ENCODE measurements around the gene ABHD15. TPM values are rescaled to one million over a fixed set of nuclear protein-coding genes. Genes with fewer than 3 reads are reported as not detected.

ABHD15 gene
- total RNA-seq, 4 donors from 2014 or later, result 19.0 to 41.2 (median 32.2) TPM

GRCh38 chr17:29544066-29544465, 22.8 kb downstream of the ABHD15 start:
- no peaks in the 10 kb centered on the region for H3K9me3 ChIP-seq
- no peak for TF ChIP-seq CTCF (IDR thresholded peaks at IDR 0.05)
- no peak for TF ChIP-seq POLR2A (IDR thresholded peaks at IDR 0.05)
- H3K4me3 ChIP-seq, result no peak overlapping the region
- no peaks in the 10 kb centered on the region for H3K27me3 ChIP-seq
- peaks cover 0 to 38% (median 6%) of the 10 kb centered on the region in 3 donors for H3K36me3 ChIP-seq
- H3K27ac ChIP-seq, result no peak overlapping the region
- no peaks in the 10 kb centered on the region for H3K4me1 ChIP-seq
- DNase-seq, result no peak

- no peak for TF ChIP-seq CTCF (IDR thresholded peaks at IDR 0.05)
- no peak for TF ChIP-seq POLR2A (IDR thresholded peaks at IDR 0.05)
- Histone ChIP-seq H3K4me3 (no peak overlapping the region), H3K4me1 (no peaks in the 10 kb centered on the region), H3K27ac (no peak overlapping the region), H3K27me3 (no peaks in the 10 kb centered on the region), H3K36me3 (peaks cover 0 to 78% (median 0%) of the 10 kb centered on the region in 3 donors), H3K9me3 (no peaks in the 10 kb centered on the region)
- DNase-seq, result no peak
These were observed 32.9 kb downstream of the ABHD15 start for GRCh38 chr17:29533976-29534375.

GRCh38 chr17:29526322-29526721, 40.5 kb downstream of the ABHD15 start:
- TF ChIP-seq POLR2A (IDR thresholded peaks at IDR 0.05) (no peak), CTCF (IDR thresholded peaks at IDR 0.05) (no peak)
- Histone ChIP-seq H3K27me3 (no peaks in the 10 kb centered on the region), H3K27ac (no peak overlapping the region), H3K4me3 (no peak overlapping the region), H3K9me3 (no peaks in the 10 kb centered on the region), H3K4me1 (no peaks in the 10 kb centered on the region), H3K36me3 (peaks cover 0 to 84% (median 0%) of the 10 kb centered on the region in 3 donors)
- no peak for DNase-seq

- Histone ChIP-seq H3K4me1 (no peaks in the 10 kb centered on the region), H3K36me3 (peaks cover 0 to 88% (median 0%) of the 10 kb centered on the region in 3 donors), H3K4me3 (no peak overlapping the region), H3K27me3 (no peaks in the 10 kb centered on the region), H3K9me3 (no peaks in the 10 kb centered on the region), H3K27ac (no peak overlapping the region)
- DNase-seq, result no peak
- no peak for TF ChIP-seq CTCF (IDR thresholded peaks at IDR 0.05)
These were observed 42.1 kb downstream of the ABHD15 start for GRCh38 chr17:29524692-29525091.

GRCh38 chr17:29518359-29518758, 48.5 kb downstream of the ABHD15 start:
- Histone ChIP-seq H3K27ac (no peak overlapping the region), H3K36me3 (peaks cover 0 to 94% (median 3%) of the 10 kb centered on the region in 3 donors), H3K4me1 (no peaks in the 10 kb centered on the region), H3K27me3 (no peaks in the 10 kb centered on the region), H3K9me3 (no peaks in the 10 kb centered on the region), H3K4me3 (no peak overlapping the region)
- no peak for DNase-seq
- TF ChIP-seq POLR2A (IDR thresholded peaks at IDR 0.05) (no peak), CTCF (IDR thresholded peaks at IDR 0.05) (no peak)

GRCh38 chr17:29514792-29515191, 52.0 kb downstream of the ABHD15 start:
- no peaks in the 10 kb centered on the region for H3K4me1 ChIP-seq
- no peak overlapping the region for H3K27ac ChIP-seq
- H3K9me3 ChIP-seq, result no peaks in the 10 kb centered on the region
- TF ChIP-seq POLR2A (IDR thresholded peaks at IDR 0.05), result no peak
- TF ChIP-seq CTCF (IDR thresholded peaks at IDR 0.05), result no peak
- H3K36me3 ChIP-seq, result peaks cover 0 to 91% (median 3%) of the 10 kb centered on the region in 3 donors
- no peak for DNase-seq
- H3K4me3 ChIP-seq, result no peak overlapping the region
- no peaks in the 10 kb centered on the region for H3K27me3 ChIP-seq

All from Peyer's patch (tissue), 4 donors.